DND-41 (cell line): ENCODE data around the gene PKD2.

Source experiments
- EZH2 ChIP-seq: IDR thresholded peaks from 3 replicates; pipeline ENCODE4 v1.6.1; 2012; ENCODE audit warnings: borderline replicate concordance, low read depth, mild to moderate bottlenecking, moderate library complexity, low read length, inconsistent platforms; ENCODE audit not compliant: severe bottlenecking
- TF ChIP-seq, protein P1 (sequence below): IDR thresholded peaks from 2 replicates; pipeline ENCODE4 v1.5.1; 2012; ENCODE audit warnings: borderline replicate concordance, low read length, moderate library complexity, mild to moderate bottlenecking; ENCODE audit not compliant: poor library complexity, severe bottlenecking; ENCODE audit errors: extremely low read depth

DNA sequence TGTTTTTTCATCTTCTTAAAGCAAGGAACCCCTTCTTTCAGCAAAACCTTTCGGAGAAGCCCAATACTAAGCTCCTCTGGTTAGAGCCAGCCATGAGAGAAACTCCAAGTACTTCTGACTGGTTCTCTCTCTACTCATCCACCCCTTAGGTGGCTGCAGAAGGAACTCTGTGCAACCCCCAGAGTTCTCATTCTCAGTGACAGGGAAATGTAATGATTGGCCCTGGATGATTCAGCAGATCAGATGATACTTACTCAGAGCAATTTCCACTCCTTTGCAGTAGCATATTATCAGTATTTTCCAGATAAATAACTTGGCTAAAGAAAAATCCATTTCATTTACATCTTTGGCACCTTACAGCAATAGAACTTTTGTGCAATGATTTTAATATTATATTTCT is 28.8 kb upstream of the PKD2 start:
- TF ChIP-seq, protein P1, sequence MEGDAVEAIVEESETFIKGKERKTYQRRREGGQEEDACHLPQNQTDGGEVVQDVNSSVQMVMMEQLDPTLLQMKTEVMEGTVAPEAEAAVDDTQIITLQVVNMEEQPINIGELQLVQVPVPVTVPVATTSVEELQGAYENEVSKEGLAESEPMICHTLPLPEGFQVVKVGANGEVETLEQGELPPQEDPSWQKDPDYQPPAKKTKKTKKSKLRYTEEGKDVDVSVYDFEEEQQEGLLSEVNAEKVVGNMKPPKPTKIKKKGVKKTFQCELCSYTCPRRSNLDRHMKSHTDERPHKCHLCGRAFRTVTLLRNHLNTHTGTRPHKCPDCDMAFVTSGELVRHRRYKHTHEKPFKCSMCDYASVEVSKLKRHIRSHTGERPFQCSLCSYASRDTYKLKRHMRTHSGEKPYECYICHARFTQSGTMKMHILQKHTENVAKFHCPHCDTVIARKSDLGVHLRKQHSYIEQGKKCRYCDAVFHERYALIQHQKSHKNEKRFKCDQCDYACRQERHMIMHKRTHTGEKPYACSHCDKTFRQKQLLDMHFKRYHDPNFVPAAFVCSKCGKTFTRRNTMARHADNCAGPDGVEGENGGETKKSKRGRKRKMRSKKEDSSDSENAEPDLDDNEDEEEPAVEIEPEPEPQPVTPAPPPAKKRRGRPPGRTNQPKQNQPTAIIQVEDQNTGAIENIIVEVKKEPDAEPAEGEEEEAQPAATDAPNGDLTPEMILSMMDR, result no peak
- TF ChIP-seq EZH2, result no peak
